ENCODE data around the gene ACP7.
A peak's percentile ranks its signal among the peaks of the same experiment; 100 is the strongest.
"Not testable (repeated sequence)": the region's sequence is repeated elsewhere in the genome, so short reads cannot be mapped to it uniquely, and the experiment has no call there.

The ACP7 gene

DNA sequence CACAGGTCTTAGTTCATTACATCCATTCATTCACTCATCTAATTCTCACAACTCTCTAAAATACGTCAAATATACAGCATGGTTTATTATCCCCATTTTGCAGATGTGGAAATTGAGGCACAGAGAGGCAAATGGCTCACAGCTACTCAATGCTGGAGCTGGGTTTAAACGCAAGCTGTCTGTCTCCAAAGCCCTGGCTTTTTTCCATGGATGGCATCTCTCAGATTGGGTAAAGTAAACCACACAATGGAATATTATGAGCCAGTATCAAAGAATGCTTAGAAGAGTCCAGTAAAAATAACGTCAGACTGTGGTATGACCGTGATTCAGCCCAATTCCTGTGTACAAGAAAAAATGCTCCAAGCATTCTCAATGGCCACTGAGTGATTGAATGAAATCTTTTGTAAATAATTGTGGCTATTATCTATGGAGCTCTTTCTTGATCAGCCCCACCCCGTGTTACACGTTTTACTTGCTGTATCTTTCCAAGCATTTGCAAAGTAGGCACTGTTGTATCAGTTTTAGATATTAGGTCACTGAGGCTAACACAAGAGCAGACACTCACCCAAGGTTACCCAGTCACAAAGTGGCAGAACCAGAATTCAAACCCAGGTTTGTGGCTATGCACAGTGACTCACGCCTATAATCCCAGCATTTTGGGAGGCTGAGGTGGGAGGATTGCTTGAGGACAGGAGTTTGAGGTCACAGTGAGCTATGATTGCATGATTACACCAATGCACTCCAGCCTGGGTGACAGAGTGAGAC lies 5.5 kb upstream of the ACP7 start:
- DNase-seq: peak; percentile 98

DNA sequence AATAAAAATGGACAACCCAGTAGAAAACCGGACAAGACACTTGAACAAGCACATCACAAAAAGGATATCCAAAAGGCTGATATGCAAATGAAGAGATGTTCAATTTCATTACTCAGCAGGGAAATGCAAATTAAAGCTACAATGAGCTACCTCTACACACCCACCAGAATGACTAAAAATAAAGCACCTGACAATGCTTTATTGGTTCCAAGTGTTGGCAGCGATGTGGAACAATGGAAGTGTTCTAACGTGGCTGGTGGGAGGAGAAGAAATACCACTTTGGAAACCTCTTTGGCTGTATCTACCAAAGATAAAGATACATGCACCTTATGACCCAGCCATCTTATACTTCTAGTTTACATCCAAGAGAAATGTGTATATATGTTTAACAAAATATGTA lies 3.7 kb upstream of the ACP7 start:
- DNase-seq: no peak

DNA sequence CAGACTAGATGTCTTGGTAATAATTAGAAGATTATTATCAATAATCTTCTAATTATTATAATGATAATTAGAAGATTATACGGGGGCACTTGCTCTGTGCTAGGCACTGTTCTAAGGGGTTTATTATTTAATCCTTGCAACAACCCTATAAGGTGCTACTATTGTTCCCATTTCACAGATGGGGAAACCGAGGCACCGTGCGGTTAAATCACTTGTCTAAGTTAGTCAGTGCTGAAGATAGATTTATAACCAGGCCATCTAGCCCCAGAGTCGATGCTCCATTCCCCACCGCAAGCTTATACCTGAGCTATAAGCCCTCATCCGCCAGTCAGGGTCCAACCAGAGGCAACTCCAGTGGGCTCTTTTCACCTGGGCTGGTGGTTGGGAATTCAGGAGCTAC lies 2.0 kb upstream of the ACP7 start:
- DNase-seq: no peak

DNA sequence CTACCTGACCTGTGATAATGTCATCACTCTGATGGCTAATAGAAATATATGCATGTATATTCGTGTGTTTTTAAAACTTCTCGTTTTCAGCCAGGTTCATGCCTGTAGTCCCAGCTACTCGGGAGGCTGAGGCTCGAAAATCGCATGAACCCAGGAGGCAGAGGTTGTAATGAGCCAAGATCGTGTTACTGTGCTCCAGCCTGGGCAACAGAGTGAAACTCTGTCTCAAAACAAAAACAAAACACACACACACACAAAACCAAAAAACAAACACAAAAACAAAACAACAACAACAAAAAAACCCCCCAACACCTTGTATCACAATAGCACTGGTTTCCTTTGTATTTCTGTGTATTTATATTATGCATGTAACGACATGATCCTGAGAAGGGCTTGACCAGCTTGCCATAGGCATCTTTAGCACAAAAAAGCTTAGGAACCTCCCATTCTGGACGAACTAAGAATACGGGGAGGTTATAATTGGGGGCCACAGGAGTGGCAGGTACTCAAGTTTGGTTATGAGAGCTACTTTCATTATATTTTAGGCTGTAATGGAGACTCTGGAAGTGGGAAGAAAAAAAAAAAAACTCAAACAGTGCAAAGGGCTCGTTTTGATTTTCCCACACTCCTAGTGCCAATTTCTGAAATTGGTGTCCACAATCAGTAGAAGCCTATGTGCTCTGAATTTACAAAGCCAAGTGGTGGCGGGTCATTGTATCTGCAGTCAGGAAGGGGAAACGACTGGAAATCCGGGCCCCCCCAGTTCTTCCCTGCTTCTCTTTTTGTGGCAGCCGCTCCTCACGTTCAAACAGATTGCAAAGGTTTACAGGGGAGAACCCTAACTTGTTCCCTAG lies 1.2 kb upstream of the ACP7 start:
- DNase-seq: no peak

DNA sequence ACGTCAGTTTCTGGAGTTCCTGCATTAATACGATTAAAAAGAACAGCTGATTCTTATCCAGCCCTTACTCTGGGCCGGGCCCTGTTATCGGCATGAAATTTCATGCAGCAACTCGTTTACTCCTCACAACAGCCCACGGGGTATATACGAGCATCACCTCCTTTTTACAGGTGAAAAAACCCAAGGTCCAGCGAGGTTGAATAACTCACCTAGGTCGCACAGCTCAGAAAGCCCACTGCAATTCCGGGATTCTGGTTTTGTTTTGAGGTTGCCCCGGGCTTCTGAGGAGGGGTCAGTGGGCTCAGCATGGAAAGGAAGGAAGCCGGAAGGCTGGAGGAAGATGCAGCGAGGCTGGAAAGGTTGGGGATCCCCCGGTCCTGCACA lies 577 bp upstream of the ACP7 start:
- no peak for DNase-seq

DNA sequence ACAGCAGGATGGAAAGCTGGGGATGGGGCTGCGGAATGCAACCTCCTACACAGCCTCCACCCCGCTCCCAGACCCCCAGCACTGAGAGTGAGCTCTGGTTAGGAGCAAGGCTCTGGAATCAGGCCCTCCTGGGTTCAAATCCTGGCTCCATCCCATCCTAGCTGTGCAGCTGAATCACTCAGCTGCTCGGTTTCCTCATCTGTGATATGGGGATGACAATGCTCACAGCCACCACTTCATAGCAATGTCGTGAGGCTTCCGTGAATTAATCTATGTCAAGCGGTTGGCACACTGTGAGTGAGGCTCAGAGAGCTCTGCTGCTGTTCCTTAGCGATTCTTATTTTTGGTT lies 538 bp downstream of the ACP7 start:
- no peak for DNase-seq

DNA sequence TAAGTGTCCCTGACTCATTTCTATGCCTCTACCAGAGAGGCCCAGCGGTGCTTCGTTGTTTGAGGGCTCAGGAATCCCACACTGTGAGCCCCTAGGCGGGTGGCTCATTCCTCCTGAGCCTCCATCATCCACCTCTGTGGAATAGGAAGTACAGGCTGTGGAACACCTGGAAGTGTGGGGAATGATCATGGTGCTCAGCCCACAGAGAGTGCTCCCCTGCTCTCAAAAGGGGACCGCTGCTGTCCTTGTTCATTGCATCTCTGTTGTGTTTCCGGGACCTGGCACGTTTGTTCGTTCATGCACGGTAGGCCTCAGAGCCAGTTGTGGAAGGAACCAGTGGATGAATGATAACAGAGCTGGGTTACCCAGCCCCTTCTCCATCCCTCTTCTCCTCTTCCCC lies 1.2 kb downstream of the ACP7 start:
- DNase-seq: no peak

DNA sequence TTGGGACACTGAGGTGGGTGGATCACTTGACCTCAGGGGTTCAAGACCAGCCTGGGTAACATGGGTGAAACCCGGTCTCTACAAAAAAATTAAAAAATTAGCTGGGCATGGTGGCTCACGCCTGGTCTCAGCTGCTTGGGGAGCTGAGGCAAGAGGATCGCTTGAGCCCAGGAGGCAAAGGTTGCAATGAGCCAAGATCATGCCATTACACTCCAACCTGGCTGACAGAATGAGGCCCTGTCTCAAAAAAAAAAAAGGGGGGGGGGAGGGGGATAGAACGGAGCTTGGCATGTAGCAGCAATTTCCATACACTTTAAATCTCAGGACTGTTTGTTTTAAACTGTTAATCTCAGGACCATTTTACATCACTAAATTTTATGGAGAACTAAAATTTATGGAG lies 2.2 kb downstream of the ACP7 start:
- no peak for DNase-seq

DNA sequence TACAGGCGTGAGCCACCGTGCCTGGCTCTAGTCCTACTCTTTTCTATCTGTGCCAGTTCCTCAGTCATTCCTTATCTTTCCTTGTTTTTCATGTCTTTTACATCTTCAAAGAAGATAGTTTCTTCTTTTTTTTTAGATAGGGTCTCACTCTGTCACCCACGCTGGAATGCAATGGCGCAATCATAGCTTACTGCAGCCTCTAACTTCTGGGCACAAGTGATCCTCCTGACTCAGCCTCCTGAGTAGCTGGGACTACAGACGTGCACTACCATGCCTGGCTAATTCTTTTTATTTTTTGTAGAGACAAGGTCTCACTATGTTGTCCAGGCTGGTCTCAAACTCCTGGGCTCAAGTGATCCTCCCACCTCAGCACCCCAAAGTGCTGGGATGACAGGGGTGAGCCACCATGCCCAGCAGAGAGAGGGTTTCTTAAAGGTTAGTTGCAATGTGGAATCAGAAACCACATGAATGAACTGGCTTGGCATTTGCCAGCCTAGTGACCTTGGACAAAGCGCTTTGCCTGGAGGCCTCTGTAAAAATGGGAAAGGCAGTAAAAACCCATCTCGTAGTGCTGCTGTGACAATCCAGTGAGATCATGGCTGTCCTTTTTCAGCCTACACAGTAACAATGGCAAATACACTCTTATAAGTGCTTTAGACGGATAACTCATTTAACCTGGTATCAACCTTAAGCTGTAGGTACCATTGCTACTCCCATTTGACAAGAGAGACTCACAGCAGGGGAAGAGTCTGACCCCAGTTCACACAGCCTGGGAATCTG lies 3.9 kb downstream of the ACP7 start:
- DNase-seq: no peak

DNA sequence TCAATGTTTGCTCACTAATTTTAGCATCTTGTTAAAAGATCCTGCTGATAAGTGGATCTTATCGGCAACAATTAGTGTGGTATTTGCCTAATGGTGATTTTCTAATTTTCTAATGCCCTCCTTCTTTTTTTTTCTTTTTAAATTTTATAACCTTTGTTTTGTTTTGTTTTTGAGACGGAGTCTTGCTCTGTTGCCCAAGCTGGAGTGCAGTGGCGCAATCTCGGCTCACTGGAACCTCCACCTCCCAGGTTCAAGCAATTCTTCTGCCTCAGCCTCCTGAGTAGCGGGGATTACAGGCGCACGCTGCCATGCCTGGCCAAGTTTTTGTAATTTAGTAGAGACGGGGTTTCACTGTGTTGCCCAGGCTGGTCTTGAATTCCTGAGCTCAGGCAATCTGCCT lies 5.8 kb downstream of the ACP7 start:
- DNase-seq: not testable (repeated sequence)

DNA sequence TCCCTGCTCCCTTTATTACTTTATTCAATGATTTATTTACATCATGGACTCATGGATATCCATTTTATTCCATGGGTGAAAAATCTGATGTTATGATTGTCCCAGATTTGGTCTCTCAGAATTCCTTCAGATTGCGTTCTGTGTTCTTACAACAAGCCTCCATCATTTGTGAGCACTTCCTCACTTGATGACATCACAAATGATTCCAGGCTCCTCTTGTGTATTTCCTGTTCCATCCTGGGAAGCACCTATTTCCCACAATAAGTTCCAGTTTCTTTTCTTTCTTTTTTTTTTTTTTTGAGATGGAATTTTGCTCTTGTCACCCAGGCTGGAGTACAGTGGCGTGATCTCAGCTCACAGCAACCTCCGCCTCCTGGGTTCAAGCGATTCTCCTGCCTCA lies 6.7 kb downstream of the ACP7 start:
- no peak for DNase-seq

DNA sequence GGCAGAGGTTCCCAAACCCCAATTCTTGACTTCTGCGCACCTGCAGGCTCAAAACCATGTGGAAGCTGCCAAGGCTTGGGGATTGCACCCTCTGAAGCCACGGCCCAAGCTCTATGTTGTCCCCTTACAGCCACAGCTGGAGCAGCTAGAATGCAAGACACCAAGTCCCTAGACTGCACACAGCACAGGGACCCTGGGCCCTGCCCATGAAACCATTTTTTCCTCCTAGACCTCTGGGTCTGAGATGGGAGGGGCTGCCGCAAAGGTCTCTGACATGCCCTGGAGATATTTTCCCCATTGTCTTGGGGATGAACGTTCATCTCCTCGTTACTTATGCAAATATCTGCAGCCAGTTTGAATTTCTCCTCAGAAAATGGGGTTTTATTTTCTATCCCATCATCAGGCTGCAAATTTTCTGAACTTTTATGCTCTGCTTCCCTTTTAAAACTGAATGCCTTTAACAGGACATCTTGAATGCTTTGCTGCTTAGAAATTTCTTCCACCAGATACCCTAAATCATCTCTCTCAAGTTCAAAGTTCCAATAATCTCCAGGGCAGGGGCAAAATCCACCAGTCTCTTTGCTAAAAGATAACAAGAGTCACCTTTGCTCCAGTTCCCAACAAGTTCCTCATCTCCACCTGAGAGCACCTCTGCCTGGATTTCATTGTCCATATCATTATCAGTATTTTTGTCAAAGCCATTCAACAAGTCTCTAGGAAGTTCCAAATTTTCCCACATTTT lies 11.8 kb downstream of the ACP7 start:
- not testable (repeated sequence) for DNase-seq

DNA sequence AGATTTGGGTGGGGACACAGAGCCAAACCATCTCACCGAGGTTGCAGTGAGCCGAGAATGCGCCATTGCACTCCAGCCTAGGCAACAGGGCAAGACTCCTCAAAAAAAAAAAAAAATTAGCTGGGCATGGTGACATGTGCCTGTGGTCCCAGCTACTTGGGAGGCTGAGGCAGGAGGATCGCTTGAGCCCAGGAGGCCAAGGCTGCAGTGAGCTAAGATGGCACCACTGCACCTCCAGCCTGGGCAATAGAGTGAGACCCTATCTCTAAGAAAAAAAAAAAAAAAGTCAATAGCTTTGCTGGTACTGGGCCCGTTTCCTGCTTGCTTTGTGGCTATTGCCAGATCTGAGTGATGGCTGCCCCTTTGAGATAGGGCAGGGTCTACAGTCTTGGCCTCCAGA lies 13.1 kb downstream of the ACP7 start:
- DNase-seq: no peak

DNA sequence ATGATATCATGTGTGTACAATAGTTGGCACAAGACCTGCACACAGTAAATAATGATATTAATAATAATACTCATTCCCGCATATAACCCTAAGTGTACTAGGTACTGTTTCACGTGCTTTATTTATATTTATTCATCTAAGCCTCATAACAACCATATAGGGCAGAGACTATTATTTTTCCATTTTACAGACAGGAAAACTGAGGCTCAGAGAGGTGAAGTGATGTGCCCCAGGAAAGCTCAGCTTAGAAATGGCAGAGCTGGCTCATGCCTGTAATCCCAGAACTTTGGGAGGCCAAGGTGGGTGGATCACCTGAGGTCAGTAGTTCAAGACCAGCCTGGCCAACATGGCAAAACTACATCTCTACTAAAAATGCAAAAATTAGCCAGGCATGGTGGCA lies 13.6 kb downstream of the ACP7 start:
- no peak for DNase-seq

DNA sequence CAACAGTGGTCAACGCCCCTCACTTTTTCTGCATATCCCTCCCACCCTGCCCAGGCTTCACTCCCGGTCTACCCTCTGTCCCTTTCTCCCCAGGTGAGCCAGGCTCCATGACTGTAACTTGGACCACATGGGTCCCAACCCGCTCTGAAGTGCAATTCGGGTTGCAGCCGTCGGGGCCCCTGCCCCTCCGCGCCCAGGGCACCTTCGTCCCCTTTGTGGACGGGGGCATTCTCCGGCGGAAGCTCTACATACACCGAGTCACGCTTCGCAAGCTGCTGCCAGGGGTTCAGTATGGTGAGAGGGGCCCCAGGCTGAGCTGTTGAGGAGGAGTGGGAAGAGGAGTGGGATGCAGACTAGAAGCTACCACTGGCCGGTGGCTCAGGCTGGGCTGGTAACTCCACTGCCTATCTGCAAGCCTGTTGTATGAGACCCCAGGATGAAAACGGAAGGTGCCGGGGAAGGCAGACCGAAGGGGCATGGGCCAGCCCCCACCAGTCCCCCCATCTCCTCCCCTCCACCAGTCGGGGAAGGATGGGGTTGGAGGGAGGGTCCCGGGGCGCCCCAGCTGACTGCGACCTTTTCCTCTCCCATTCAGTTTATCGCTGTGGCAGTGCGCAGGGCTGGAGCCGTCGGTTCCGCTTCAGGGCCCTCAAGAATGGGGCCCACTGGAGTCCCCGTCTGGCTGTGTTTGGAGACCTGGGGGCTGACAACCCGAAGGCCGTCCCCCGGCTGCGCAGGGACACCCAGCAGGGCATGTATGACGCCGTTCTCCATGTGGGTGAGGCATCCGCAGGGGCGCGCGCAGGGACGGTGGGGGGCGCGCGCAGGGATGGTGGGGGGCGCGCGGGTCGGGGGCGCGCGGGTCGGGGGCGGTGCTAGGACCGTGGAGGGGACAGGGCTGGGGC lies 14.4 kb downstream of the ACP7 start:
- DNase-seq: no peak

DNA sequence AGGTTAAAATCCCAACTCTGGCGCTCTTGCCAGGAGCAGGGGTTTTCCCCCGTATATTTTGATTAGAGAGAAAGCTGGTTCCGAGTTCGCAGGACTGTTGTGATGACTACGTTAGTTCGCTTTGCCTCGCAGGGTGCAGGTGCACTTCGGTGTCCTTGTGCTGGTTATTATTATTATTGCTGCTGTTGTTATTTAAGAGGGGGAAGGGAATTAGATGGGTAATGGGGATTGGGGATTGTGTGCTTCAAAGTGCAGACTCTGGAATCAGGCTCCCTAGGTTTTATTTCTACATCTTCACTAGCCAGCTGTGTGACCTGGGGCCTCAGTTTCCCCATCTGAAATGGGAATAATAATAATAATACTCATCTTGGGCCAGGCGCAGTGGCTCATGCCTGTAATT lies 15.2 kb downstream of the ACP7 start:
- DNase-seq: no peak

DNA sequence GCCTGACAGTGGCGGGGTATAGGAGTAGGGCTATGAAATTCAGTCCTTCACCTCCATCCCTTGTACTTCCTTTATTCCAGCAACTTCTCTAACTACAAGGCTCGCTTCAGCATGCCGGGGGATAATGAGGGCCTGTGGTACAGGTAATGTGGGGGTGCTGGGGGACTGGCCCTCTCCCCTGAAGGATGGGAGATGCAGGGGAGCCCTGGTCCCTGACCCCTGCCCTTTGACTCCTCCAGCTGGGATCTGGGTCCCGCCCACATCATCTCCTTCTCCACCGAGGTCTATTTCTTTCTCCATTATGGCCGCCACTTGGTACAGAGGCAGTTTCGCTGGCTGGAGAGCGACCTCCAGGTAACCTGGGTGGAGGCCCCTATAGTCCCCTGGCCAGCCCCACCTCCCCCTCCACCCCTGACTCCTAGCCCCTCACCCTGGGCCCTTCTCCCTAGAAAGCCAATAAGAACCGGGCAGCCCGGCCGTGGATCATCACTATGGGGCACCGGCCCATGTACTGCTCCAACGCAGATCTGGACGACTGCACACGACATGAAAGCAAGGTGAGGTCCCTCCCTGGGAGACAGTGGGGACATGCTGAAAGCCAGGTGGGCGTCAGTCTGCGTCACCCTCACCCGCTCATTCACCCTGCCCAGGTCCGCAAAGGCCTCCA lies 16.5 kb downstream of the ACP7 start:
- no peak for DNase-seq

DNA sequence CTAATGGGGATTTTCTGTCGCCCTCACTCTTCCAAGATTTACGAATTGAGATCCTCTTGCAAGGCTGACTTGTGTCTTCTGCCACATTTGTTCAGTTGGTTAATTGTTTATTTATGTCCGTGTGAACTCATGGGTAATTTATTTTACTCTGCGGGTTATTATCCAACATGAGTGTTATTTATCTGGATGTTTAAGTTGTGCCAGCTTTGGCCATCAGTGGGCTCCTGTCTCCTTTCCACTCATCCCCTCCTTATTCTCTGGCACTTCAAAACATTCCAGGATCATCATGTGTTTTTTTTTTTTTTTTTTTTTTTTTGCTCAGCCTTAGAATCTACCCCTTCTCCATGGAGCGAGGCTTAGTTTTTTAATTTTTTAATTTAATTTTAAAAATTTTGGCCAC lies 19.0 kb downstream of the ACP7 start:
- no peak for DNase-seq

DNA sequence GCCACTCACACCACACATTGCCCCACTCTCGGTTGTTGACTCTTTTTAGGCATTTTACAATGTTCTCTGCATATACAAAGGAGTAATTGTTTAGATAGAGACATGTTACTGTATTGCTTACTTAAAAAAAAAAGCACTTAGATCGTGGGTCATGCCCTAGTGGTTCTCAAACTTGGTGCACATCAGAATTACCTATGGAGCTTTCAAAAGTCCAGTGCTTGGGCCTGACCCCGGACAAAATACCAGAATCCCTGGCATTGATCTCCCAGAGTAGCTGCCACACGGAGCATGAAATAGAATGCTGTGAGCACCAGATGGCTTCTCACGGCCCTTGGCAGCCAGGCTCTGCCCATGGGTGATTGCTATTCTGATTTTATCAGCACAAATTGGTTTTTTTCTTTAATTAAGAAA lies 20.0 kb downstream of the ACP7 start:
- no peak for DNase-seq

DNA sequence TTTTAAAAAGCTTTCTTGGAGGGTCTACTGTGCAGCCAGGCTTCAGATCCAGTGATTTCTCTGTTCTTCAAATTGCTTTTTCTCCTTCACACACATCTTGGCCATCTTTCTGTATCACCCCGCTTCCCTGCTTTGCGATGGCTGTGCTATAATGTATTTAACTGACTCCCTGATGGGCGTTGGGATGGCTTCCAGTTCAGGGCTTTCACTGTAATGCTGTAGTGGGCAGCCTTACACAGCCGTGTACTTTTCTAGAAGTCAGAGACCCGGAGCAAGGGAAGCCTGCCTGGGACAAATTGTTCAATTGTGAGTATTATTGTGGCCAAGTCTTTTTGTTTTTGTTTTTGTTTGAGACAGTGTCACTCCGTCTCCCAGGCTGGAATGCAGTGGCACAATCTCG lies 22.0 kb downstream of the ACP7 start:
- no peak for DNase-seq

DNA sequence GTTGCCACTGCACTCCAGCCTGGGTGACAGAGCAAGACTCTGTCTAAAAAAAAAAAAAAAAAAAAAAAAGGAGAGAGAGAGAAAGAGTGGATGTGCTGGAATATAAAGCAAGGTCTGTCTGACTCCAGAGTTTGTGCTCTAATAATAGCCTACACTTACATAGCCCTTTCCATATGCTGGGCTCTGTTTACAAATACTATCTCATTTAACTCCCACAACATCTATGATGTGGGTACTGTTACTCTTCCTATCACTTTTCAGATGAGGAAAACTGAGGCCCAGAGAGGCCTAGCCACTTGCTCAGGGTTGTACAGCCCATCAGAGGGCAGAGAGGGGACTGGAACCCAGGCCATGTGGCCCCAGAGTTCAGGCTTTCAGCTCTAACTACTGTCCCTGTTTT lies 25.5 kb downstream of the ACP7 start:
- no peak for DNase-seq

Data from fibroblast of skin of back (primary cell).